OCI-LY1 (cell line): Measurements from ENCODE around the gene ASCC1.

Experiments
- H2AFZ ChIP-seq: fragments of 200-600 bp; sonication (generic), shearing (Covaris generic); 2 replicates; pipeline ENCODE4 v1.6.0; 2014; ENCODE audit warnings: antibody characterized with exemption, mild to moderate bottlenecking, low read length
- H3F3A ChIP-seq: fragments of 200-600 bp; sonication (generic), shearing (Covaris generic); 2 replicates; pipeline ENCODE4 v1.6.0; 2014; ENCODE audit warnings: mild to moderate bottlenecking, antibody characterized with exemption, low read length, moderate library complexity; ENCODE audit not compliant: insufficient read depth
- H3K27ac ChIP-seq: fragments of 200-600 bp; sonication (generic); 2 replicates; pipeline ENCODE4 v1.5.1; 2014; ENCODE audit warnings: low read length, mixed run types, mild to moderate bottlenecking, low read depth; ENCODE audit not compliant: poor library complexity, severe bottlenecking
- H3K27me3 ChIP-seq: fragments of 200-600 bp; sonication (generic); 2 replicates; pipeline ENCODE4 v1.6.0; 2014; ENCODE audit warnings: antibody characterized with exemption, mild to moderate bottlenecking, low read length, moderate library complexity; ENCODE audit not compliant: insufficient read depth
- H3K36me3 ChIP-seq: fragments of 200-600 bp; sonication (generic); 2 replicates; pipeline ENCODE4 v1.6.1; 2014; ENCODE audit warnings: mild to moderate bottlenecking, antibody characterized with exemption, low read length, moderate library complexity, mixed read lengths; ENCODE audit not compliant: insufficient read depth
- H3K4me1 ChIP-seq: fragments of 200-600 bp; sonication (generic); 2 replicates; pipeline ENCODE4 v1.5.1; 2014; ENCODE audit warnings: mild to moderate bottlenecking, low read length, moderate library complexity; ENCODE audit not compliant: insufficient read depth, severe bottlenecking
- H3K4me2 ChIP-seq: fragments of 200-600 bp; sonication (generic), shearing (Covaris generic); 2 replicates; pipeline ENCODE4 v1.6.1; 2014; ENCODE audit warnings: low read length
- H3K4me3 ChIP-seq: fragments of 200-600 bp; sonication (generic); 2 replicates; pipeline ENCODE4 v1.5.1; 2014; ENCODE audit warnings: low read length, low read depth, mild to moderate bottlenecking, mixed read lengths; ENCODE audit not compliant: poor library complexity, severe bottlenecking
- H3K79me2 ChIP-seq: fragments of 200-600 bp; shearing (Covaris generic); 2 replicates; pipeline ENCODE4 v1.6.1; 2016; ENCODE audit warnings: mixed run types, low read length, mixed read lengths; ENCODE audit not compliant: insufficient read depth
- H3K9ac ChIP-seq: fragments of 200-600 bp; sonication (generic), shearing (Covaris generic); 2 replicates; pipeline ENCODE4 v1.6.1; 2014; ENCODE audit warnings: mild to moderate bottlenecking, low read length, mixed read lengths
- H3K9me2 ChIP-seq: fragments of 200-600 bp; sonication (generic), shearing (Covaris generic); 2 replicates; pipeline ENCODE4 v1.6.1; 2014; ENCODE audit warnings: low read depth, mild to moderate bottlenecking, low read length, mixed read lengths
- H3K9me3 ChIP-seq: fragments of 200-600 bp; shearing (Covaris generic); 2 replicates; pipeline ENCODE4 v1.6.1; 2014; ENCODE audit warnings: low read length, mixed read lengths
- H4K20me1 ChIP-seq: fragments of 200-600 bp; sonication (generic), shearing (Covaris generic); 2 replicates; pipeline ENCODE4 v1.6.0; 2016; ENCODE audit warnings: mild to moderate bottlenecking, low read length; ENCODE audit not compliant: insufficient read depth
- CTCF ChIP-seq: fragments of 200-600 bp; sonication (generic), shearing (Covaris generic); IDR thresholded peaks from 2 replicates; pipeline ENCODE4 v1.5.1; 2017; ENCODE audit warnings: mild to moderate bottlenecking, antibody characterized with exemption, low read length, moderate library complexity, mixed read lengths
- EZH2 ChIP-seq: fragments of 200-600 bp; sonication (generic), shearing (Covaris generic); IDR thresholded peaks from 2 replicates; pipeline ENCODE4 v1.8.0; 2017; ENCODE audit warnings: borderline replicate concordance, mixed run types, mild to moderate bottlenecking, antibody characterized with exemption, low read length, moderate library complexity, mixed read lengths

Gene ASCC1

GRCh38 chr10:72105710-72106109 is 110.4 kb downstream of the ASCC1 start:
- Histone ChIP-seq H3K9me3 (no peaks in the 10 kb centered on the region), H3F3A (no peaks in the 10 kb centered on the region), H3K4me1 (peaks cover 12% of the 10 kb centered on the region), H3K79me2 (no peaks in the 10 kb centered on the region), H3K9me2 (no peaks in the 10 kb centered on the region), H3K4me3 (no peak overlapping the region), H3K9ac (no peak overlapping the region), H2AFZ (no peak overlapping the region), H3K36me3 (peaks cover 7% of the 10 kb centered on the region), H3K4me2 (no peak overlapping the region), H3K27me3 (no peaks in the 10 kb centered on the region), H3K27ac (no peak overlapping the region), H4K20me1 (no peaks in the 10 kb centered on the region)
- TF ChIP-seq EZH2, result no peak

DNA sequence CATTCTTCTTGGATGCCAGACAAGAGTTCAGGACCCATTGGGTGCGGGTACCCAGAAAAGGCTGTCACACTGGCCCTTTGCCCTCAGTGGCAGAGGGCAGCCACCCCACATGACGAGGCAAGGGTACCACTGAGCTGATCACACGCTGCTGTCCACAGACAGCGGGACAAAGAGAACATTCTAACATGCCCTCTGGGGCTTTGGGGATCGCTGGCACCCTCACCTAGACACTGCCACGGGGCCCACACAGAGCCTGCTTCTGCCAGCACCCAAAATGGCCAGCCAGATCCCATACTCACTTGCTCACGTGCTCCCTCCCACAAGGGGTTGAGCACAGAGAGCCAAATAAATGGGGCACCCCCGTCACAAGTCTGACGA is 111.0 kb downstream of the ASCC1 start:
- Histone ChIP-seq H2AFZ (no peak overlapping the region), H3K4me1 (peaks cover 12% of the 10 kb centered on the region), H3K9ac (no peak overlapping the region), H4K20me1 (no peaks in the 10 kb centered on the region), H3K9me2 (no peaks in the 10 kb centered on the region), H3K4me3 (no peak overlapping the region), H3K27ac (no peak overlapping the region), H3K9me3 (no peaks in the 10 kb centered on the region), H3K79me2 (no peaks in the 10 kb centered on the region), H3K27me3 (no peaks in the 10 kb centered on the region), H3F3A (no peaks in the 10 kb centered on the region), H3K4me2 (no peak overlapping the region), H3K36me3 (peaks cover 7% of the 10 kb centered on the region)
- TF ChIP-seq EZH2, result no peak
- no peak for TF ChIP-seq CTCF

DNA sequence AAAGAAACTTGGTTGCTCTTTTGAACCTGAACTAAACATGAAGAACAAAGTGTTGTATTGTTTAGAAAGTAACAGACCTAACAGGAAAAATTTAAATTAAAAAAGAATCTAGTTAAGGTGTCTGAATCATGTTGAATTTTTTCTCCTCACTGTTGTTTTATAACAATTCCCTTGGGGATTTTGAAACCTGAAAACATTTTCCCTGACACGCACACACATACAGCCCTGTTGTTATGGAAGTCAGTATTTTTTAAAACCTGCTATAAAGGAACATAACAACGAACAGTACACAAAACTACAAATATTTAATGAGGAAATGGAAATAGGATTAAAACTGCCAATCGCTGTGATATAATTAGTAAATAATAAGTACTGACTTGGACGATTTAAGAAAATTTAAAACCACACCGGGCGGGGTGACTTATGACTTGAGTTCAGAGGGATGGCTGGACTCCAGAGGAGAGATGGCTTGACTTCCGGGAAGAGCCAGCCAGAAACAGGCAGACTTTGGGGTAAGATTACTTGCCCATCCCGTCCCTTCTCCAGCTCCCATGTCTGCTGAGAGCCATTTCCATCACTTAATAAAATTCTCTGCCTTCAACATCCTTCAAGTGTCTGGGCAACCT is 111.5 kb downstream of the ASCC1 start:
- Histone ChIP-seq H3K4me3 (no peak overlapping the region), H3K9me3 (no peaks in the 10 kb centered on the region), H3K79me2 (no peaks in the 10 kb centered on the region)

More for the DNA sequence above, 111.5 kb downstream of the ASCC1 start:
- Histone ChIP-seq H3K36me3 (peaks cover 7% of the 10 kb centered on the region), H3K27me3 (no peaks in the 10 kb centered on the region), H2AFZ (no peak overlapping the region), H3K4me2 (no peak overlapping the region), H3K9ac (no peak overlapping the region), H3K27ac (no peak overlapping the region), H4K20me1 (no peaks in the 10 kb centered on the region), H3K9me2 (no peaks in the 10 kb centered on the region), H3K4me1 (peaks cover 12% of the 10 kb centered on the region), H3F3A (no peaks in the 10 kb centered on the region)
- no peak for TF ChIP-seq CTCF
- no peak for TF ChIP-seq EZH2
